ENCODE data around the gene PLXNB3.

Gene PLXNB3

GRCh38 chrX:153771415-153772315 lies 7.6 kb downstream of the PLXNB3 start (continued):
- TF ChIP-seq, protein P1, sequence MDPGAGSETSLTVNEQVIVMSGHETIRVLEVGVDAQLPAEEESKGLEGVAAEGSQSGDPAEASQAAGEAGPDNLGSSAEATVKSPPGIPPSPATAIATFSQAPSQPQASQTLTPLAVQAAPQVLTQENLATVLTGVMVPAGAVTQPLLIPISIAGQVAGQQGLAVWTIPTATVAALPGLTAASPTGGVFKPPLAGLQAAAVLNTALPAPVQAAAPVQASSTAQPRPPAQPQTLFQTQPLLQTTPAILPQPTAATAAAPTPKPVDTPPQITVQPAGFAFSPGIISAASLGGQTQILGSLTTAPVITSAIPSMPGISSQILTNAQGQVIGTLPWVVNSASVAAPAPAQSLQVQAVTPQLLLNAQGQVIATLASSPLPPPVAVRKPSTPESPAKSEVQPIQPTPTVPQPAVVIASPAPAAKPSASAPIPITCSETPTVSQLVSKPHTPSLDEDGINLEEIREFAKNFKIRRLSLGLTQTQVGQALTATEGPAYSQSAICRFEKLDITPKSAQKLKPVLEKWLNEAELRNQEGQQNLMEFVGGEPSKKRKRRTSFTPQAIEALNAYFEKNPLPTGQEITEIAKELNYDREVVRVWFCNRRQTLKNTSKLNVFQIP (CRISPR knock-in tag; IDR thresholded peaks at IDR 0.05; ENCODE audit: borderline replicate concordance, low read depth), result no peak
- no peak for TF ChIP-seq CSDC2 (CRISPR knock-in tag; IDR thresholded peaks at IDR 0.05)

GRCh38 chrX:153772316-153773217 lies 8.5 kb downstream of the PLXNB3 start:
- TF ChIP-seq ISL1 (CRISPR knock-in tag; IDR thresholded peaks at IDR 0.05) (no peak), SNAI2 (CRISPR knock-in tag; IDR thresholded peaks at IDR 0.05) (no peak), TCF4 (CRISPR knock-in tag; IDR thresholded peaks at IDR 0.05; ENCODE audit: borderline replicate concordance) (no peak), PPARA (CRISPR knock-in tag; IDR thresholded peaks at IDR 0.05; ENCODE audit: borderline replicate concordance) (no peak), ZFP30 (CRISPR knock-in tag; IDR thresholded peaks at IDR 0.05) (no peak)
- TF ChIP-seq, protein P2, sequence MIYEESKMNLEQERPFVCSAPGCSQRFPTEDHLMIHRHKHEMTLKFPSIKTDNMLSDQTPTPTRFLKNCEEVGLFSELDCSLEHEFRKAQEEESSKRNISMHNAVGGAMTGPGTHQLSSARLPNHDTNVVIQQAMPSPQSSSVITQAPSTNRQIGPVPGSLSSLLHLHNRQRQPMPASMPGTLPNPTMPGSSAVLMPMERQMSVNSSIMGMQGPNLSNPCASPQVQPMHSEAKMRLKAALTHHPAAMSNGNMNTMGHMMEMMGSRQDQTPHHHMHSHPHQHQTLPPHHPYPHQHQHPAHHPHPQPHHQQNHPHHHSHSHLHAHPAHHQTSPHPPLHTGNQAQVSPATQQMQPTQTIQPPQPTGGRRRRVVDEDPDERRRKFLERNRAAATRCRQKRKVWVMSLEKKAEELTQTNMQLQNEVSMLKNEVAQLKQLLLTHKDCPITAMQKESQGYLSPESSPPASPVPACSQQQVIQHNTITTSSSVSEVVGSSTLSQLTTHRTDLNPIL (CRISPR knock-in tag; IDR thresholded peaks at IDR 0.05; ENCODE audit: low read depth), result no peak
- TF ChIP-seq, protein P3, sequence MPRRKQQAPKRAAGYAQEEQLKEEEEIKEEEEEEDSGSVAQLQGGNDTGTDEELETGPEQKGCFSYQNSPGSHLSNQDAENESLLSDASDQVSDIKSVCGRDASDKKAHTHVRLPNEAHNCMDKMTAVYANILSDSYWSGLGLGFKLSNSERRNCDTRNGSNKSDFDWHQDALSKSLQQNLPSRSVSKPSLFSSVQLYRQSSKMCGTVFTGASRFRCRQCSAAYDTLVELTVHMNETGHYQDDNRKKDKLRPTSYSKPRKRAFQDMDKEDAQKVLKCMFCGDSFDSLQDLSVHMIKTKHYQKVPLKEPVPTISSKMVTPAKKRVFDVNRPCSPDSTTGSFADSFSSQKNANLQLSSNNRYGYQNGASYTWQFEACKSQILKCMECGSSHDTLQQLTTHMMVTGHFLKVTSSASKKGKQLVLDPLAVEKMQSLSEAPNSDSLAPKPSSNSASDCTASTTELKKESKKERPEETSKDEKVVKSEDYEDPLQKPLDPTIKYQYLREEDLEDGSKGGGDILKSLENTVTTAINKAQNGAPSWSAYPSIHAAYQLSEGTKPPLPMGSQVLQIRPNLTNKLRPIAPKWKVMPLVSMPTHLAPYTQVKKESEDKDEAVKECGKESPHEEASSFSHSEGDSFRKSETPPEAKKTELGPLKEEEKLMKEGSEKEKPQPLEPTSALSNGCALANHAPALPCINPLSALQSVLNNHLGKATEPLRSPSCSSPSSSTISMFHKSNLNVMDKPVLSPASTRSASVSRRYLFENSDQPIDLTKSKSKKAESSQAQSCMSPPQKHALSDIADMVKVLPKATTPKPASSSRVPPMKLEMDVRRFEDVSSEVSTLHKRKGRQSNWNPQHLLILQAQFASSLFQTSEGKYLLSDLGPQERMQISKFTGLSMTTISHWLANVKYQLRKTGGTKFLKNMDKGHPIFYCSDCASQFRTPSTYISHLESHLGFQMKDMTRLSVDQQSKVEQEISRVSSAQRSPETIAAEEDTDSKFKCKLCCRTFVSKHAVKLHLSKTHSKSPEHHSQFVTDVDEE (CRISPR knock-in tag; IDR thresholded peaks at IDR 0.05), result no peak
- ATAC-seq, result no peak

DNA sequence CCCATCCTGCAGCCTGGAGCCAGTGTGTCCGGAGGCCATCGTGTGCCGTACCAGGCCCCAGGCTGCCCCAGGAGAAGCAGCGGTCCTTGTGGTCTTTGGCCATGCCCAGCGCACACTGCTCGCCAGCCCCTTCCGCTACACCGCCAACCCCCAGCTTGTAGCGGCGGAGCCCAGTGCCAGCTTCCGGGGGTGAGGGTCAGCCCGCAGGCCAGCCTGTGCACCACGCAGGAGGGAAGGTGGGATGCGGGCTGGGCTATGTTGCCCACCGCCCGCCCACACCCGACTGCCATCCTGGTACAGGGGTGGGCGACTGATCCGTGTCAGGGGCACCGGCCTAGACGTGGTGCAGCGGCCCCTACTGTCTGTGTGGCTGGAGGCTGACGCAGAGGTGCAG lies 9.2 kb downstream of the PLXNB3 start:
- TF ChIP-seq, protein P1 (CRISPR knock-in tag; IDR thresholded peaks at IDR 0.05; ENCODE audit: borderline replicate concordance, low read depth), result no peak
- TF ChIP-seq ZNF70 (CRISPR knock-in tag; IDR thresholded peaks at IDR 0.05) (no peak), BACH2 (CRISPR knock-in tag; IDR thresholded peaks at IDR 0.05; ENCODE audit: borderline replicate concordance) (no peak), TOX (CRISPR knock-in tag; IDR thresholded peaks at IDR 0.05; ENCODE audit: borderline replicate concordance) (no peak), ZNF8 (CRISPR knock-in tag; IDR thresholded peaks at IDR 0.05) (no peak), ISL1 (CRISPR knock-in tag; IDR thresholded peaks at IDR 0.05) (no peak), ZC3H10 (CRISPR knock-in tag; IDR thresholded peaks at IDR 0.05) (no peak), OSR1 (CRISPR knock-in tag; IDR thresholded peaks at IDR 0.05) (no peak), TCF4 (CRISPR knock-in tag; IDR thresholded peaks at IDR 0.05; ENCODE audit: borderline replicate concordance) (no peak), ZFP3 (CRISPR knock-in tag; IDR thresholded peaks at IDR 0.05) (no peak), GLIS3 (CRISPR knock-in tag; IDR thresholded peaks at IDR 0.05) (no peak), PPARA (CRISPR knock-in tag; IDR thresholded peaks at IDR 0.05; ENCODE audit: borderline replicate concordance) (no peak)
- TF ChIP-seq, protein P2 (CRISPR knock-in tag; IDR thresholded peaks at IDR 0.05; ENCODE audit: low read depth), result no peak
- TF ChIP-seq, protein P3 (CRISPR knock-in tag; IDR thresholded peaks at IDR 0.05), result no peak
- TF ChIP-seq, protein P4, sequence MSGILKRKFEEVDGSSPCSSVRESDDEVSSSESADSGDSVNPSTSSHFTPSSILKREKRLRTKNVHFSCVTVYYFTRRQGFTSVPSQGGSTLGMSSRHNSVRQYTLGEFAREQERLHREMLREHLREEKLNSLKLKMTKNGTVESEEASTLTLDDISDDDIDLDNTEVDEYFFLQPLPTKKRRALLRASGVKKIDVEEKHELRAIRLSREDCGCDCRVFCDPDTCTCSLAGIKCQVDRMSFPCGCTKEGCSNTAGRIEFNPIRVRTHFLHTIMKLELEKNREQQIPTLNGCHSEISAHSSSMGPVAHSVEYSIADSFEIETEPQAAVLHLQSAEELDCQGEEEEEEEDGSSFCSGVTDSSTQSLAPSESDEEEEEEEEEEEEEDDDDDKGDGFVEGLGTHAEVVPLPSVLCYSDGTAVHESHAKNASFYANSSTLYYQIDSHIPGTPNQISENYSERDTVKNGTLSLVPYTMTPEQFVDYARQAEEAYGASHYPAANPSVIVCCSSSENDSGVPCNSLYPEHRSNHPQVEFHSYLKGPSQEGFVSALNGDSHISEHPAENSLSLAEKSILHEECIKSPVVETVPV (CRISPR knock-in tag; IDR thresholded peaks at IDR 0.05), result no peak
- no peak for ATAC-seq
